HEK293T (cell line): ENCODE data around the gene DNASE1L2.

Source experiments
- BHLHE40 ChIP-seq: fragments of 450-650 bp; IDR thresholded peaks from 2 replicates; pipeline ENCODE4 v1.6.1; 2016; ENCODE audit warnings: mild to moderate bottlenecking, moderate library complexity, borderline replicate concordance
- FOXA1 ChIP-seq: fragments of 450-650 bp; IDR thresholded peaks from 2 replicates; pipeline ENCODE4 v1.6.1; 2016; ENCODE audit warnings: mild to moderate bottlenecking
- FOXM1 ChIP-seq: fragments of 450-650 bp; IDR thresholded peaks from 2 replicates; pipeline ENCODE4 v1.6.1; 2017; ENCODE audit warnings: mild to moderate bottlenecking, borderline replicate concordance
- HDGF ChIP-seq: fragments of 450-650 bp; IDR thresholded peaks from 2 replicates; pipeline ENCODE4 v1.6.1; 2017; ENCODE audit warnings: antibody characterized with exemption, borderline replicate concordance
- SP1 ChIP-seq: fragments of 450-650 bp; IDR thresholded peaks from 2 replicates; pipeline ENCODE4 v1.6.1; 2017

GRCh38 chr16:2282262-2282661 lies 46.0 kb downstream of the DNASE1L2 start:
- TF ChIP-seq BHLHE40 (no peak), FOXM1 (no peak), FOXA1 (no peak), SP1 (no peak), HDGF (no peak)
